NT2/D1 (cell line): ENCODE data around the gene TMEM270.

ENCODE experiments used
- SUZ12 ChIP-seq: IDR thresholded peaks from 2 replicates; pipeline ENCODE4 v1.6.1; 2011; ENCODE audit not compliant: insufficient read length, insufficient read depth; ENCODE audit errors: extremely low read depth
- YY1 ChIP-seq: IDR thresholded peaks from 2 replicates; pipeline ENCODE4 v1.6.1; 2011; ENCODE audit not compliant: insufficient read length, insufficient read depth
- ZNF274 ChIP-seq: IDR thresholded peaks from 2 replicates; pipeline ENCODE4 v1.6.1; 2011; ENCODE audit warnings: mild to moderate bottlenecking, low read depth, low read length

- TF ChIP-seq YY1: no peak
- no peak for TF ChIP-seq ZNF274
- no peak for TF ChIP-seq SUZ12
These were observed 43.8 kb upstream of the TMEM270 start for GRCh38 chr7:73817121-73817520.
